Activated CD8-positive, alpha-beta memory T cell treated with anti-CD3 and anti-CD28 coated beads, Interleukin-2, amount 50 U/mL, for 4 hours (primary cell): ENCODE results near the gene UBE2Q2.
"Not testable (repeated sequence)": the region's sequence is repeated elsewhere in the genome, so short reads cannot be mapped to it uniquely, and the experiment has no call there.

Experiments used
- DNase-seq: peaks from one replicate; pipeline ENCODE4 v3.0.0-alpha.2; 2020

UBE2Q2 gene

GRCh38 chr15:75842722-75843677, at the start of gene UBE2Q2:
TSS of gene UBE2Q2 (plus strand) at chr15:75843447. CDS start at chr15:75843667, 220 bp downstream.
- peak; percentile 84 for DNase-seq

- no peak for DNase-seq
Measured at GRCh38 chr15:75796321-75796720, 46.9 kb upstream of the UBE2Q2 start.

- DNase-seq: not testable (repeated sequence)
Measured at GRCh38 chr15:75797146-75797545, 46.1 kb upstream of the UBE2Q2 start.

GRCh38 chr15:75799190-75799589, 44.1 kb upstream of the UBE2Q2 start:
- DNase-seq: no peak

- DNase-seq: not testable (repeated sequence)
Measured at GRCh38 chr15:75800409-75800808, 42.8 kb upstream of the UBE2Q2 start.

GRCh38 chr15:75801859-75802593, 41.2 kb upstream of the UBE2Q2 start:
- DNase-seq: peak; percentile 78

- not testable (repeated sequence) for DNase-seq
Measured at GRCh38 chr15:75807486-75807885, 35.8 kb upstream of the UBE2Q2 start.

GRCh38 chr15:75808009-75808408, 35.2 kb upstream of the UBE2Q2 start:
- not testable (repeated sequence) for DNase-seq

- DNase-seq: no peak
Measured at GRCh38 chr15:75808563-75808962, 34.7 kb upstream of the UBE2Q2 start.

GRCh38 chr15:75809986-75810750, 33.1 kb upstream of the UBE2Q2 start:
- DNase-seq: no peak

GRCh38 chr15:75810874-75811498, 32.3 kb upstream of the UBE2Q2 start:
- no peak for DNase-seq

- no peak for DNase-seq
Measured at GRCh38 chr15:75811626-75812025, 31.6 kb upstream of the UBE2Q2 start.

GRCh38 chr15:75814794-75815193, 28.5 kb upstream of the UBE2Q2 start:
- no peak for DNase-seq

- no peak for DNase-seq
Measured at GRCh38 chr15:75815811-75816719, 27.2 kb upstream of the UBE2Q2 start.

GRCh38 chr15:75817138-75817935, 25.9 kb upstream of the UBE2Q2 start:
- no peak for DNase-seq

- no peak for DNase-seq
Measured at GRCh38 chr15:75820206-75820605, 23.0 kb upstream of the UBE2Q2 start.

GRCh38 chr15:75821786-75822345, 21.4 kb upstream of the UBE2Q2 start:
- no peak for DNase-seq

GRCh38 chr15:75822685-75823278, 20.5 kb upstream of the UBE2Q2 start:
- DNase-seq: no peak

- no peak for DNase-seq
Measured at GRCh38 chr15:75823860-75824613, 19.2 kb upstream of the UBE2Q2 start.
